NB4 (cell line): ENCODE results near the gene FAM181A.

Source experiments
- TF ChIP-seq, protein P1 (sequence below): IDR thresholded peaks from one replicate; pipeline ENCODE4 v1.5.1; 2012; ENCODE audit warnings: low read depth, low read length
- TF ChIP-seq, protein P2 (sequence below): IDR thresholded peaks from 2 replicates; pipeline ENCODE4 v1.6.1; 2011; ENCODE audit warnings: low read depth, low read length

DNA sequence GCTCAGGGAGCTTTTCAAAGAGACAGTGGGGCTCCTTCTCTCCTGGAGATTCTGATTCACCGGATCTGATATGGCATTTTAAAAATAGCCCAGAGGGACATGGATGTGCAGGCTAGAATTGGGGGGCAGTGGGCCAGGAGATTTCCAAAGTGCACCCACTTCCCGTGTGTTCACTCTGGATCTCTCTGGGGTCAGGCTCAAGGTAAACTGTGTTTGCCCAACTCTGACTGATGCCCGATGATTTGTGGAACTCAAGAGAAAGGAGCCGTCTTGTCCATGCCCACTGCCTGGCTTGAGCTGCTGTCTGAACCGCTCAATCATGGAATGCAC is 17.9 kb downstream of the FAM181A start:
- TF ChIP-seq, protein P1, sequence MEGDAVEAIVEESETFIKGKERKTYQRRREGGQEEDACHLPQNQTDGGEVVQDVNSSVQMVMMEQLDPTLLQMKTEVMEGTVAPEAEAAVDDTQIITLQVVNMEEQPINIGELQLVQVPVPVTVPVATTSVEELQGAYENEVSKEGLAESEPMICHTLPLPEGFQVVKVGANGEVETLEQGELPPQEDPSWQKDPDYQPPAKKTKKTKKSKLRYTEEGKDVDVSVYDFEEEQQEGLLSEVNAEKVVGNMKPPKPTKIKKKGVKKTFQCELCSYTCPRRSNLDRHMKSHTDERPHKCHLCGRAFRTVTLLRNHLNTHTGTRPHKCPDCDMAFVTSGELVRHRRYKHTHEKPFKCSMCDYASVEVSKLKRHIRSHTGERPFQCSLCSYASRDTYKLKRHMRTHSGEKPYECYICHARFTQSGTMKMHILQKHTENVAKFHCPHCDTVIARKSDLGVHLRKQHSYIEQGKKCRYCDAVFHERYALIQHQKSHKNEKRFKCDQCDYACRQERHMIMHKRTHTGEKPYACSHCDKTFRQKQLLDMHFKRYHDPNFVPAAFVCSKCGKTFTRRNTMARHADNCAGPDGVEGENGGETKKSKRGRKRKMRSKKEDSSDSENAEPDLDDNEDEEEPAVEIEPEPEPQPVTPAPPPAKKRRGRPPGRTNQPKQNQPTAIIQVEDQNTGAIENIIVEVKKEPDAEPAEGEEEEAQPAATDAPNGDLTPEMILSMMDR: no peak
- TF ChIP-seq, protein P2, sequence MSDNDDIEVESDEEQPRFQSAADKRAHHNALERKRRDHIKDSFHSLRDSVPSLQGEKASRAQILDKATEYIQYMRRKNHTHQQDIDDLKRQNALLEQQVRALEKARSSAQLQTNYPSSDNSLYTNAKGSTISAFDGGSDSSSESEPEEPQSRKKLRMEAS: no peak
